Muscle of leg (tissue), 11 donors: Measurements from ENCODE around the gene SGMS1. TPM values are rescaled to one million over a fixed set of nuclear protein-coding genes. Genes with fewer than 3 reads are reported as not detected.

ENCODE experiments used
- DNase-seq: peaks from one replicate; pipeline ENCODE4 v3.0.0; 2013
- H3K27ac ChIP-seq: one replicate; pipeline ENCODE4 v1.5.1; 2013; ENCODE audit warnings: mild to moderate bottlenecking, low read length, control low read depth
- H3K27me3 ChIP-seq: one replicate; pipeline ENCODE4 v1.6.1; 2013; ENCODE audit warnings: low read length; ENCODE audit not compliant: control insufficient read depth, insufficient read depth
- H3K36me3 ChIP-seq: one replicate; pipeline ENCODE4 v1.6.1; 2013; ENCODE audit warnings: low read length; ENCODE audit not compliant: control insufficient read depth, insufficient read depth
- H3K4me1 ChIP-seq: one replicate; pipeline ENCODE4 v1.6.1; 2013; ENCODE audit warnings: low read length; ENCODE audit not compliant: control insufficient read depth, insufficient read depth
- H3K4me3 ChIP-seq: one replicate; pipeline ENCODE4 v1.5.1; 2013; ENCODE audit warnings: low read length, control low read depth
- H3K9me3 ChIP-seq: replicated peaks from 2 replicates; pipeline ENCODE4 v1.6.1; 2013; ENCODE audit warnings: low read depth, low read length; ENCODE audit not compliant: control insufficient read depth
- WGBS: methylation state at CpG from one replicate; pipeline ENCODE4 v1.1.5; 2013; ENCODE audit warnings: missing lambda C conversion rate; ENCODE audit not compliant: insufficient coverage; 5-methylcytosine and 5-hydroxymethylcytosine counted together
- polyA plus RNA-seq, 8 donors: library from polyadenylated mRNA; unstranded; fragments of 120-200 nt; gene quantifications; one replicate each; pipeline versions ENCODE4 v1.2.1 to v1.2.3, GENCODE V29; 2013; ENCODE audit warnings: inconsistent platforms in 1 of 8, low replicate concordance in 1 of 8; ENCODE audit not compliant: insufficient read length in 8 of 8, insufficient read depth in 1 of 8
- total RNA-seq: library from RNA; stranded (reverse); fragments of 120-200 nt; gene quantifications from one replicate; pipeline ENCODE4 v1.2.4, GENCODE V29; 2013

The SGMS1 gene
- total and polyA plus RNA-seq, 9 donors: 18.2 to 30.5 (median 23.0) TPM

GRCh38 chr10:50472914-50473313, 150.8 kb downstream of the SGMS1 start:
- no peaks in the 10 kb centered on the region for H3K27me3 ChIP-seq
- H3K27ac ChIP-seq: no peak overlapping the region
- H3K9me3 ChIP-seq: peaks cover 2% of the 10 kb centered on the region
- DNase-seq: no peak
- no peaks in the 10 kb centered on the region for H3K36me3 ChIP-seq
- H3K4me3 ChIP-seq: no peak overlapping the region
- peaks cover 2% of the 10 kb centered on the region for H3K4me1 ChIP-seq

- H3K9me3 ChIP-seq: no peaks in the 10 kb centered on the region
- no peaks in the 10 kb centered on the region for H3K36me3 ChIP-seq
- no peak for DNase-seq
- peaks cover 2% of the 10 kb centered on the region for H3K4me1 ChIP-seq
- no CpG with 5 or more reads among the region's 3 CpGs for WGBS
- no peak overlapping the region for H3K27ac ChIP-seq
- no peak overlapping the region for H3K4me3 ChIP-seq
- no peaks in the 10 kb centered on the region for H3K27me3 ChIP-seq
Observed at GRCh38 chr10:50471583-50471975, 152.2 kb downstream of the SGMS1 start.

- WGBS: no CpG with 5 or more reads among the region's 6 CpGs
- Histone ChIP-seq H3K27me3 (no peaks in the 10 kb centered on the region), H3K36me3 (no peaks in the 10 kb centered on the region), H3K27ac (no peak overlapping the region), H3K4me3 (no peak overlapping the region), H3K9me3 (no peaks in the 10 kb centered on the region), H3K4me1 (peaks cover 2% of the 10 kb centered on the region)
- DNase-seq: no peak
Observed at GRCh38 chr10:50470798-50471582, 152.8 kb downstream of the SGMS1 start.

- no peak for DNase-seq
- Histone ChIP-seq H3K27me3 (no peaks in the 10 kb centered on the region), H3K36me3 (no peaks in the 10 kb centered on the region), H3K9me3 (no peaks in the 10 kb centered on the region), H3K27ac (no peak overlapping the region), H3K4me3 (no peak overlapping the region), H3K4me1 (peaks cover 2% of the 10 kb centered on the region)
Observed at GRCh38 chr10:50470345-50470744, 153.4 kb downstream of the SGMS1 start.

- H3K27me3 ChIP-seq: no peaks in the 10 kb centered on the region
- H3K4me1 ChIP-seq: peaks cover 2% of the 10 kb centered on the region
- H3K4me3 ChIP-seq: no peak overlapping the region
- H3K27ac ChIP-seq: no peak overlapping the region
- no peaks in the 10 kb centered on the region for H3K9me3 ChIP-seq
- peak; percentile 25 for DNase-seq
- no CpG with 5 or more reads among the region's 3 CpGs for WGBS
- no peaks in the 10 kb centered on the region for H3K36me3 ChIP-seq
Observed at GRCh38 chr10:50469778-50470193, 154.0 kb downstream of the SGMS1 start.

- DNase-seq: no peak
- Histone ChIP-seq H3K27ac (no peak overlapping the region), H3K9me3 (no peaks in the 10 kb centered on the region), H3K4me1 (peaks cover 2% of the 10 kb centered on the region), H3K27me3 (no peaks in the 10 kb centered on the region), H3K36me3 (no peaks in the 10 kb centered on the region), H3K4me3 (no peak overlapping the region)
- no CpG with 5 or more reads among the region's 1 CpG for WGBS
Observed at GRCh38 chr10:50469288-50469687, 154.5 kb downstream of the SGMS1 start.

GRCh38 chr10:50467209-50467608, 156.5 kb downstream of the SGMS1 start:
- H3K4me3 ChIP-seq: no peak overlapping the region
- WGBS: no CpG with 5 or more reads among the region's 1 CpG
- H3K9me3 ChIP-seq: no peaks in the 10 kb centered on the region

GRCh38 chr10:50464004-50464409, 159.7 kb downstream of the SGMS1 start:
- DNase-seq: peak; percentile 78
- Histone ChIP-seq H3K4me1 (no peaks in the 10 kb centered on the region), H3K27me3 (no peaks in the 10 kb centered on the region), H3K9me3 (no peaks in the 10 kb centered on the region), H3K4me3 (no peak overlapping the region), H3K36me3 (peaks cover 5% of the 10 kb centered on the region), H3K27ac (no peak overlapping the region)
- WGBS: no CpG with 5 or more reads among the region's 1 CpG

More at GRCh38 chr10:50467209-50467608, 156.5 kb downstream of the SGMS1 start:
- no peaks in the 10 kb centered on the region for H3K27me3 ChIP-seq
- H3K4me1 ChIP-seq: peaks cover 2% of the 10 kb centered on the region
- no peak for DNase-seq
- H3K36me3 ChIP-seq: no peaks in the 10 kb centered on the region
- H3K27ac ChIP-seq: no peak overlapping the region

- H3K4me3 ChIP-seq: no peak overlapping the region
- H3K36me3 ChIP-seq: peaks cover 5% of the 10 kb centered on the region
- no peak for DNase-seq
- no CpG with 5 or more reads among the region's 3 CpGs for WGBS
- H3K9me3 ChIP-seq: no peaks in the 10 kb centered on the region
- H3K27me3 ChIP-seq: no peaks in the 10 kb centered on the region
- H3K4me1 ChIP-seq: no peaks in the 10 kb centered on the region
- no peak overlapping the region for H3K27ac ChIP-seq
Observed at GRCh38 chr10:50461834-50462233, 161.9 kb downstream of the SGMS1 start.

- peaks cover 5% of the 10 kb centered on the region for H3K36me3 ChIP-seq
- no peak for DNase-seq
- no peaks in the 10 kb centered on the region for H3K9me3 ChIP-seq
- H3K27ac ChIP-seq: no peak overlapping the region
- WGBS: no CpG with 5 or more reads among the region's 1 CpG
- H3K4me1 ChIP-seq: no peaks in the 10 kb centered on the region
- no peak overlapping the region for H3K4me3 ChIP-seq
- H3K27me3 ChIP-seq: no peaks in the 10 kb centered on the region
Observed at GRCh38 chr10:50461123-50461522, 162.6 kb downstream of the SGMS1 start.

- Histone ChIP-seq H3K9me3 (no peaks in the 10 kb centered on the region), H3K27ac (no peak overlapping the region), H3K36me3 (peaks cover 5% of the 10 kb centered on the region), H3K27me3 (no peaks in the 10 kb centered on the region), H3K4me3 (no peak overlapping the region), H3K4me1 (no peaks in the 10 kb centered on the region)
- no peak for DNase-seq
- WGBS: no CpG with 5 or more reads among the region's 2 CpGs
Observed at GRCh38 chr10:50456719-50457118, 167.0 kb downstream of the SGMS1 start.
